IPS-NIHi7 (cell line): ENCODE data around the gene CDH2.

ENCODE experiments used
- DNase-seq: peaks from one replicate; pipeline ENCODE4 v3.0.0; 2012; ENCODE audit warnings: mixed read lengths; ENCODE audit errors: extremely low spot score

The CDH2 gene

GRCh38 chr18:27995770-27996502 lies 181.0 kb downstream of the CDH2 start:
- no peak for DNase-seq

GRCh38 chr18:27994571-27994970 lies 182.4 kb downstream of the CDH2 start:
- no peak for DNase-seq

GRCh38 chr18:27991391-27991790 lies 185.5 kb downstream of the CDH2 start:
- DNase-seq: no peak

GRCh38 chr18:27985832-27986231 lies 191.1 kb downstream of the CDH2 start:
- DNase-seq: no peak

GRCh38 chr18:27983780-27984179 lies 193.2 kb downstream of the CDH2 start:
- DNase-seq: no peak

GRCh38 chr18:27976806-27977408 lies 200.0 kb downstream of the CDH2 start:
- DNase-seq: no peak

GRCh38 chr18:27970321-27970720 lies 206.6 kb downstream of the CDH2 start:
- no peak for DNase-seq

- no peak for DNase-seq
Observed at GRCh38 chr18:27969206-27969605, 207.7 kb downstream of the CDH2 start.

- DNase-seq: no peak
Observed at GRCh38 chr18:27967913-27968824, 208.8 kb downstream of the CDH2 start.

- DNase-seq: no peak
Observed at GRCh38 chr18:27966881-27967280, 210.0 kb downstream of the CDH2 start.

GRCh38 chr18:27964811-27965210 lies 212.1 kb downstream of the CDH2 start:
- peak; percentile 32 for DNase-seq

- DNase-seq: no peak
Observed at GRCh38 chr18:27959101-27959500, 217.8 kb downstream of the CDH2 start.

- DNase-seq: no peak
Observed at GRCh38 chr18:27956001-27956640, 220.8 kb downstream of the CDH2 start.

- DNase-seq: no peak
Observed at GRCh38 chr18:27954226-27954625, 222.7 kb downstream of the CDH2 start.

GRCh38 chr18:27952741-27953140 lies 224.2 kb downstream of the CDH2 start:
- no peak for DNase-seq

GRCh38 chr18:27950648-27951228 lies 226.2 kb downstream of the CDH2 start:
- DNase-seq: no peak

- no peak for DNase-seq
Observed at GRCh38 chr18:27948986-27949385, 227.9 kb downstream of the CDH2 start.

GRCh38 chr18:27942706-27943105 lies 234.2 kb downstream of the CDH2 start:
- DNase-seq: no peak

GRCh38 chr18:27931535-27931934 lies 245.4 kb downstream of the CDH2 start:
- no peak for DNase-seq

GRCh38 chr18:27922780-27923179 lies 254.2 kb downstream of the CDH2 start:
- no peak for DNase-seq

GRCh38 chr18:27921904-27922751 lies 254.8 kb downstream of the CDH2 start:
- DNase-seq: peak; percentile 22
